GM20000 (cell line): ENCODE data around the gene OGDH.
A peak's percentile ranks its signal among the peaks of the same experiment; 100 is the strongest.

ENCODE experiments used
- DNase-seq: peaks from one replicate; pipeline ENCODE4 v3.0.0; 2012; ENCODE audit warnings: low spot score
- CTCF ChIP-seq: IDR thresholded peaks from 2 replicates; pipeline ENCODE4 v1.5.1; 2012; ENCODE audit warnings: mild to moderate bottlenecking, control low read depth; ENCODE audit errors: extremely low read depth, missing control alignments

Gene OGDH

GRCh38 chr7:44622342-44623151 is 16.1 kb downstream of the OGDH start:
- TF ChIP-seq CTCF: no peak
- no peak for DNase-seq

- no peak for DNase-seq
- no peak for TF ChIP-seq CTCF
Observed at GRCh38 chr7:44624318-44624717, 17.9 kb downstream of the OGDH start.

GRCh38 chr7:44625526-44626471 is 19.4 kb downstream of the OGDH start:
- DNase-seq: no peak
- TF ChIP-seq CTCF: no peak

GRCh38 chr7:44626620-44627019 is 20.2 kb downstream of the OGDH start:
- no peak for DNase-seq
- TF ChIP-seq CTCF: no peak

- peak; percentile 29 for DNase-seq
- no peak for TF ChIP-seq CTCF
Observed at GRCh38 chr7:44629829-44630522, 23.5 kb downstream of the OGDH start.

GRCh38 chr7:44630792-44631457 is 24.5 kb downstream of the OGDH start:
- no peak for DNase-seq
- no peak for TF ChIP-seq CTCF
